ENCODE data around the gene SENP7.
A peak's percentile ranks its signal among the peaks of the same experiment; 100 is the strongest.
"Not testable (repeated sequence)": the region's sequence is repeated elsewhere in the genome, so short reads cannot be mapped to it uniquely, and the experiment has no call there.

SENP7 gene

GRCh38 chr3:101329016-101329673 is 183.9 kb downstream of the SENP7 start:
- no peak for DNase-seq (ENCODE audit: low spot score)

GRCh38 chr3:101325393-101326134 is 187.4 kb downstream of the SENP7 start:
- peak; percentile 60 for DNase-seq (ENCODE audit: low spot score)

GRCh38 chr3:101320475-101320874 is 192.5 kb downstream of the SENP7 start, which contains the start of gene IMPG2:
TSS of gene IMPG2 (minus strand) at chr3:101320575. CDS start at chr3:101320372, 203 bp downstream.
- DNase-seq (ENCODE audit: low spot score): no peak

- DNase-seq (ENCODE audit: low spot score): no peak
These were observed 193.5 kb downstream of the SENP7 start for GRCh38 chr3:101319531-101319930.

GRCh38 chr3:101312545-101312944 is 200.5 kb downstream of the SENP7 start:
- DNase-seq (ENCODE audit: low spot score): no peak

- no peak for DNase-seq (ENCODE audit: low spot score)
These were observed 201.3 kb downstream of the SENP7 start for GRCh38 chr3:101311676-101312075.

- DNase-seq (ENCODE audit: low spot score): no peak
These were observed 202.0 kb downstream of the SENP7 start for GRCh38 chr3:101310978-101311375.

GRCh38 chr3:101308147-101308772 is 204.8 kb downstream of the SENP7 start:
- not testable (repeated sequence) for DNase-seq (ENCODE audit: low spot score)

- DNase-seq (ENCODE audit: low spot score): no peak
These were observed 209.2 kb downstream of the SENP7 start for GRCh38 chr3:101303836-101304235.

- no peak for DNase-seq (ENCODE audit: low spot score)
These were observed 209.8 kb downstream of the SENP7 start for GRCh38 chr3:101303089-101303731.

- DNase-seq (ENCODE audit: low spot score): no peak
These were observed 212.9 kb downstream of the SENP7 start for GRCh38 chr3:101300073-101300472.

GRCh38 chr3:101292027-101292426 is 221.0 kb downstream of the SENP7 start:
- no peak for DNase-seq (ENCODE audit: low spot score)

- DNase-seq (ENCODE audit: low spot score): no peak
These were observed 224.7 kb downstream of the SENP7 start for GRCh38 chr3:101288294-101288693.

GRCh38 chr3:101284757-101285156 is 228.3 kb downstream of the SENP7 start:
- DNase-seq (ENCODE audit: low spot score): no peak

GRCh38 chr3:101281521-101282030 is 231.4 kb downstream of the SENP7 start:
- DNase-seq (ENCODE audit: low spot score): no peak

GRCh38 chr3:101279765-101280385 is 233.1 kb downstream of the SENP7 start:
- DNase-seq (ENCODE audit: low spot score): no peak

- DNase-seq (ENCODE audit: low spot score): no peak
These were observed 233.8 kb downstream of the SENP7 start for GRCh38 chr3:101279162-101279561.

- DNase-seq (ENCODE audit: low spot score): no peak
These were observed 234.3 kb downstream of the SENP7 start for GRCh38 chr3:101278727-101279126.

Measured in hematopoietic multipotent progenitor cell treated with erythropoietin and hydrocortisone succinate and interleukin-3 and kit ligand, for 17 days (in vitro differentiated cells).